Stomach (tissue), 9 donors: ENCODE results near the gene CACNA1I. TPM values are rescaled to one million over a fixed set of nuclear protein-coding genes. Genes with fewer than 3 reads are reported as not detected.

ENCODE experiments used
- DNase-seq, 2 donors: peaks; one replicate each; pipeline versions ENCODE4 v3.0.0 to v3.0.0-alpha.2; 2013 to 2019
- H3K27ac ChIP-seq, 5 donors: fragments of 200-600 bp in 4 of 5; sonication (generic) in 4 of 5; one replicate each; pipeline ENCODE4 v1.5.1; 2013 to 2019; ENCODE audit warnings: mild to moderate bottlenecking in 1 of 5, moderate library complexity in 1 of 5
- H3K27me3 ChIP-seq, 3 donors: fragments of 200-600 bp; sonication (generic); one replicate each; pipeline ENCODE4 v1.5.1; 2017 to 2019; ENCODE audit warnings: mixed run types in 1 of 3
- H3K36me3 ChIP-seq, 4 donors: fragments of 200-600 bp; sonication (generic); 1 replicate in 3 of 4; 2 replicates in 1 of 4; pipeline ENCODE4 v1.5.1; 2016 to 2019
- H3K4me1 ChIP-seq, 4 donors: fragments of 200-600 bp; sonication (generic); one replicate each; pipeline ENCODE4 v1.5.1; 2016 to 2019
- H3K4me3 ChIP-seq, 4 donors: fragments of 200-600 bp; sonication (generic) in 3 of 4; one replicate each; pipeline ENCODE4 v1.5.1; 2016 to 2019; ENCODE audit warnings: mild to moderate bottlenecking in 1 of 4
- H3K9me3 ChIP-seq, 4 donors: fragments of 200-600 bp; sonication (generic); one replicate each; pipeline ENCODE4 v1.5.1; 2016 to 2019
- EP300 ChIP-seq: sonication (generic); formaldehyde crosslinking; IDR thresholded peaks from one replicate; pipeline ENCODE4 v1.6.1; 2017; ENCODE audit warnings: antibody characterized with exemption
- POLR2A ChIP-seq, 4 donors: fragments of 450-650 bp; IDR thresholded peaks; one replicate each; pipeline ENCODE4 v1.6.1; 2016; ENCODE audit warnings: antibody characterized with exemption in 4 of 4, control low read depth in 2 of 4, mild to moderate bottlenecking in 1 of 4, moderate library complexity in 1 of 4
- POLR2AphosphoS5 ChIP-seq, 3 donors: sonication (generic); formaldehyde crosslinking; IDR thresholded peaks; one replicate each; pipeline ENCODE4 v1.6.1; 2016; ENCODE audit warnings: antibody characterized with exemption in 3 of 3
- WGBS, 5 donors: extraction: QIAGEN DNeasy Blood & Tissue Kit in 3 of 5; methylation state at CpG; one replicate each; pipeline versions ENCODE4 v1.1.5 to v1.1.7; 2013 to 2018; 5-methylcytosine and 5-hydroxymethylcytosine counted together
- intact Hi-C: fragments of 100-400 bp; cut with DNase I; formaldehyde crosslinking; loops from one replicate; pipeline ENCODE4 v1.15.1; 2023; ENCODE audit warnings: low total_unique reads
- polyA plus RNA-seq, 3 donors: library from polyadenylated mRNA; stranded (reverse); fragments of 200-250 nt; gene quantifications; one replicate each; pipeline ENCODE4 v1.2.3, GENCODE V29; 2013
- total RNA-seq, 5 donors: library from RNA; depleted of rRNA; stranded (reverse); fragments of >200 nt; gene quantifications; one replicate each; pipeline versions ENCODE4 v1.1.0 to v1.2.3, GENCODE V29; 2014 to 2016
- TF ChIP-seq, protein P1 (sequence below), 7 experiments: fragments of 450-650 bp in 4 of 7; fragments of 200-600 bp in 3 of 7; sonication (generic) in 3 of 7; IDR thresholded peaks; one replicate each; pipeline ENCODE4 v1.5.1; 2016 to 2019; ENCODE audit warnings: antibody characterized with exemption in 7 of 7, control low read depth in 2 of 7, mild to moderate bottlenecking in 1 of 7
- donor health status: healthy with polysubstance abuse.
- donor health status: Bipolar disorder and iron deficiency.
- donor health status: healthy.

Gene CACNA1I
- total and polyA plus RNA-seq, 8 donors = 0.06 to 4.0 (median 0.22) TPM; not detected in 2

DNA sequence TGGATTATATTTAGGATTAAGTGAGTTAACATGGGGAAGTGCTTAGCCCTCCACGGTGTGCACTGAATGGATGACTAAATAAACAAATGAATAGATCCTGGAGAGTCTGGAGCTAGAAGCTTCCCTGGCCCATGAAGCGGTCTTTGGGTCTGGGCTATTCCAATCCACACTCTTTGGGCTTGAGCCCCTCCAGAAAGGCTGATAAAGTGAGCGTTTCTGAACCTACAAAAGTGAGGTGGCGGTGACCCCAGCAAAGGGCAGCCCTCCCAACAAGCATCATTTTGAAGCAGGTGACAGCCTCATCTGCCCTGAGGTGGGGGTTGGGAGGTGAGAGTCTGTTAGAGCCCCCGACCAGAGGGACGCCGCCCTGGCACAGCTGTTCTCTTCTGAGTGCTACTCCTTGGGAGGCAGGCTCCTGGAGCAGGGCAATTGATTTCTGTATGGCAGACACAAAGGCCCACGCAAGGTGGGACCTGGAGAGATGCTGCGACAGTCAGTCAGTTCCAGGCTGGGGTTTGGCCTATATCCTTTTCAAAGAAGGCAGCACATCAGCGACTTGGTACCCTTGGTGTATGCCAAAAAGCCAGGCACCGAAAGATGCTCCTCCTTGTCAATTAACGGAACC lies 157.8 kb downstream of the CACNA1I start:
- WGBS, 5 donors = 83 to 87% (median 84%) methylated on average over 12 of the region's 12 CpGs
- Histone ChIP-seq H3K4me3 (no peak overlapping the region), H3K27me3 (peaks cover 0 to 59% (median 4%) of the 10 kb centered on the region in 3 donors), H3K4me1 (no peaks in the 10 kb centered on the region), H3K27ac (no peak overlapping the region), H3K36me3 (no peaks in the 10 kb centered on the region), H3K9me3 (no peaks in the 10 kb centered on the region)
- intact Hi-C loops = no loop called here
- no peak for DNase-seq
- TF ChIP-seq EP300 = no peak
- no peak for TF ChIP-seq POLR2AphosphoS5 (IDR thresholded peaks at IDR 0.05)
- TF ChIP-seq, protein P1, sequence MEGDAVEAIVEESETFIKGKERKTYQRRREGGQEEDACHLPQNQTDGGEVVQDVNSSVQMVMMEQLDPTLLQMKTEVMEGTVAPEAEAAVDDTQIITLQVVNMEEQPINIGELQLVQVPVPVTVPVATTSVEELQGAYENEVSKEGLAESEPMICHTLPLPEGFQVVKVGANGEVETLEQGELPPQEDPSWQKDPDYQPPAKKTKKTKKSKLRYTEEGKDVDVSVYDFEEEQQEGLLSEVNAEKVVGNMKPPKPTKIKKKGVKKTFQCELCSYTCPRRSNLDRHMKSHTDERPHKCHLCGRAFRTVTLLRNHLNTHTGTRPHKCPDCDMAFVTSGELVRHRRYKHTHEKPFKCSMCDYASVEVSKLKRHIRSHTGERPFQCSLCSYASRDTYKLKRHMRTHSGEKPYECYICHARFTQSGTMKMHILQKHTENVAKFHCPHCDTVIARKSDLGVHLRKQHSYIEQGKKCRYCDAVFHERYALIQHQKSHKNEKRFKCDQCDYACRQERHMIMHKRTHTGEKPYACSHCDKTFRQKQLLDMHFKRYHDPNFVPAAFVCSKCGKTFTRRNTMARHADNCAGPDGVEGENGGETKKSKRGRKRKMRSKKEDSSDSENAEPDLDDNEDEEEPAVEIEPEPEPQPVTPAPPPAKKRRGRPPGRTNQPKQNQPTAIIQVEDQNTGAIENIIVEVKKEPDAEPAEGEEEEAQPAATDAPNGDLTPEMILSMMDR (IDR thresholded peaks at IDR 0.05) = no peak
- no peak for TF ChIP-seq POLR2A (IDR thresholded peaks at IDR 0.05)

DNA sequence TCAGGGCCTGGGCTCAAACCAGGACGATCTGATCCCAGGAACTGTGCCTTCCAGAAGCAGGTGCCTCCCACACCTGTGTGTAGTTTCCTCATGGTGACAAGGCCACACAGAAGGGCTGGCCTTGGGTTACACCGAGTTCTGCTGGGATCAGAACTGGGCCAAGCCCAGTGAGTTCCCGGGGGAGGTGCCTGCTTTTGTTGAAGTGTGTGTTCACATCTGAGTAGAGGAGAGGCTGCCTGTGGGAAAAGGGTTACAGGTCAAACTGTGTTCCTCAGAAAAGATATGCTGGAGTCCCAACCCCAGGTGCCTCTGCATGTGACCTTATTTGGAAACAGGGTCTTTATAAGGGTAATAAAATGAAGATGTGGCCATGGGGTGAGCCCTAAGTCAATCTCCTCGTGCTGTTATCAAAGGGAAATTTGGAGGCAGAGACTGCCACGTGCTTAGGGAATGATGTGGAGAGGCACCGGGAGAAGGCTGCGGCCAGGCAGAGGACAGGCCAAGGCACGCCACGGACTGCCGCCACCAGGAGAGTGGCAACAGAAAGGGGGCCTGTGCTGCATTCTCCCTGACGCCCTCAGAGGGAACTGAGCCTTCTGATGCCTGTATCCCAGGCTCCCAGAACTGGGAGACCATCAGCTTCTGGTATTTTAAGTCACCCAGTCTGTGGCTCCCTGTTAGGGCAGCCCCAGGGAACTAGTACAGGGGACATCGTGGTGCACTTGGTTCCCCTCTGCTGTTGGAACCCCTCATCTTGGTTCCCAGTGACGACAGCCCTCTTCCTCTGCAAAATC lies 158.8 kb downstream of the CACNA1I start:
- no peaks in the 10 kb centered on the region for H3K4me1 ChIP-seq
- intact Hi-C loops = no loop called here
- no peaks in the 10 kb centered on the region for H3K36me3 ChIP-seq
- no peak overlapping the region for H3K27ac ChIP-seq
- H3K4me3 ChIP-seq = no peak overlapping the region
- WGBS, 5 donors = 73 to 81% (median 76%) methylated on average over 10 to 13 of the region's 13 CpGs
- TF ChIP-seq POLR2AphosphoS5 (IDR thresholded peaks at IDR 0.05) = no peak
- no peak for TF ChIP-seq EP300
- TF ChIP-seq POLR2A (IDR thresholded peaks at IDR 0.05) = no peak
- TF ChIP-seq, protein P1 (IDR thresholded peaks at IDR 0.05) = no peak
- peaks cover 0 to 65% (median 4%) of the 10 kb centered on the region in 3 donors for H3K27me3 ChIP-seq
- no peaks in the 10 kb centered on the region for H3K9me3 ChIP-seq
- DNase-seq = no peak

DNA sequence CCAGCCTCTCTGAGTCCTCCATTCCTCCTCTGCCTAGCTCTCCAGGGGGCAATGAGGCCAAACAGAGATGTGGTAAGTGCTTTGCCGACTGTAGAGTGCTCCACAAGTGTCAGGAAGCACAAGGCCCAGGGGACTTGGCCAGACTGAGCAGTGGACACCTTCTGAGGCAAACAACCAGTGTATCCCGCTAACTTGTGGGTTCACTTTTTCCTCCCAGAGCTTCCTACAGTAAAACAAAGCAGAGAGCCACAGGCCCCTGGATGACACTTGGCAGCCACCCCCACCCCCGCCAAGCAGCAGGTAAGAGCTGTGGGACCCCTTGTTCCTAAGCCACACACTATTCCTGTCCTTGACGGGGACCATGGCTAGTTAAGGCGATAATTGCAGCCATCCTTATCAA lies 160.9 kb downstream of the CACNA1I start:
- Histone ChIP-seq H3K27me3 (peaks cover 0 to 58% (median 4%) of the 10 kb centered on the region in 3 donors), H3K4me3 (no peak overlapping the region), H3K4me1 (no peaks in the 10 kb centered on the region), H3K36me3 (no peaks in the 10 kb centered on the region), H3K9me3 (no peaks in the 10 kb centered on the region), H3K27ac (no peak overlapping the region)
- intact Hi-C loops = no loop called here
- TF ChIP-seq POLR2A (IDR thresholded peaks at IDR 0.05) (no peak), EP300 (no peak), POLR2AphosphoS5 (IDR thresholded peaks at IDR 0.05) (no peak)
- TF ChIP-seq, protein P1 (IDR thresholded peaks at IDR 0.05) = no peak
- WGBS, 5 donors = 74 to 90% (median 81%) methylated on average over 3 to 5 of the region's 5 CpGs
- no peak for DNase-seq

DNA sequence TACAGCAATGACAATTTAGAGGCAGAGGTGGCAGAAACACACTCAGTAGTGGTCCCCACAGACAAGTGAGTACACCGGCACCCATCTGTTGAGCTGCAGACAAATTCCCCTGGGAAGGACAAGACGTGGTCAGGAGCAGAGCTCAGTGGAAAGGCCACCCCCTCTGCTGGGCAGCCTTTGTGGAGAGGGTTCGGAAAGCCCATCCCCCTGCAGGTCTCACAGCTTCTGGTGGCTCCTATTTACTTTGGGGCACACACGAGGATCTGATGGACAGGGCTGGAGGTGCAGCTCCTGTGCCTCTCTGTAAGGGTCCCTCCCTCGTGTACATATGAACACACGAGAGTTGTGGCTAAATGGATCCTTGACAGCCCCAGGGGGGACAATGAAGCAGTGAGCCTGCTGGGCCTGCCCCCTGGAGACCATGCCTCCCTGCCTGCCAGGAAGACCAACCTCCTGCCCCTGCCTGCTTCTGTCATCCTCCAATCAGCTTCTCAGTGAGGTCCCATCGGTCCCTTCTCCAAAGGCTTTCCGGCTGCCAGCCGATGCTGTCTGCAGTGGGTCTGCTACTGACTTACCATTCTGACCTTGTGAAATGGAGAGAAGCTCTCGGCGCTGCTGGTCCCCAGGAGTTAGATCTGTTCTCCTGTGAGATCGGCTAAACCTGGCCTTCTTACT lies 161.5 kb downstream of the CACNA1I start:
- intact Hi-C loops = no loop called here
- no peaks in the 10 kb centered on the region for H3K36me3 ChIP-seq
- TF ChIP-seq POLR2AphosphoS5 (IDR thresholded peaks at IDR 0.05) (no peak), EP300 (no peak), POLR2A (IDR thresholded peaks at IDR 0.05) (no peak)
- TF ChIP-seq, protein P1 (IDR thresholded peaks at IDR 0.05) = no peak
- H3K27me3 ChIP-seq = peaks cover 0 to 56% (median 4%) of the 10 kb centered on the region in 3 donors
- no peaks in the 10 kb centered on the region for H3K9me3 ChIP-seq
- 42 to 51% (median 44%) methylated on average over 8 to 12 of the region's 12 CpGs for WGBS, 5 donors
- no peaks in the 10 kb centered on the region for H3K4me1 ChIP-seq
- DNase-seq = no peak
- no peak overlapping the region for H3K4me3 ChIP-seq
- H3K27ac ChIP-seq = no peak overlapping the region
